HCT116 (cell line): ENCODE measurements around the gene ASIC1. TPM values are rescaled to one million over a fixed set of nuclear protein-coding genes. Genes with fewer than 3 reads are reported as not detected.

Experiments
- ATAC-seq: fragments of 200-7000 bp; cut with Tn5 transposase; 2 replicates; pipeline ENCODE4 v1.9.1; 2020; ENCODE audit warnings: mild to moderate bottlenecking, moderate library complexity
- BruUV-seq: library from RNA; stranded (reverse); fragments of 400-500 nt; replicated peaks from 2 replicates; lab custom pipeline; 2021; lab: Mats Ljungman, UMichigan
- CTCF ChIA-PET: fragments of 300-600 bp; sonication (Branson Sonifier 250); formaldehyde crosslinking; loops from one replicate; lab custom pipeline; 2021; ENCODE audit warnings: antibody characterized with exemption; lab: Charles Lee
- POLR2A ChIA-PET: fragments of 300-600, 350-600 bp; sonication (Branson Sonifier 250); formaldehyde crosslinking; loops from one replicate; lab custom pipeline; 2021; ENCODE audit warnings: antibody characterized with exemption; lab: Charles Lee
- RAD21 ChIA-PET, 2 experiments: fragments of 300-600 bp; sonication (Branson Sonifier 250); formaldehyde crosslinking; loops; one replicate each; lab custom pipeline; 2023; ENCODE audit warnings: low total read pairs in 2 of 2; ENCODE audit not compliant: uncharacterized antibody in 2 of 2, unreplicated experiment in 2 of 2, low non-redundant PET in 1 of 2; lab: Charles Lee
- DNase-seq: peaks from one replicate; pipeline ENCODE4 v3.0.0-alpha.2; 2010; ENCODE audit warnings: low read depth, low spot score
- H2AFZ ChIP-seq: fragments of 200-600 bp; shearing (Covaris generic), sonication (generic); 2 replicates; pipeline ENCODE4 v1.6.1; 2017; ENCODE audit warnings: low read depth, mixed run types, mixed read lengths, antibody characterized with exemption, low read length; ENCODE audit not compliant: poor library complexity, severe bottlenecking
- H3K27ac ChIP-seq: 2 replicates; pipeline ENCODE4 v1.5.1; 2012; ENCODE audit warnings: low read depth, low read length
- H3K27me3 ChIP-seq: fragments of 200-600 bp; sonication (generic); 2 replicates; pipeline ENCODE4 v1.6.1; 2016; ENCODE audit warnings: mixed run types, low read length, mixed read lengths; ENCODE audit not compliant: insufficient read depth
- H3K36me3 ChIP-seq, 2 experiments: fragments of 200-500 bp in 1 of 2; fragments of 200-600 bp in 1 of 2; sonication (Bioruptor generic) in 1 of 2; sonication (generic) in 1 of 2; 2 replicates each; pipeline versions ENCODE4 v1.5.1 to v1.6.1; 2014 to 2016; ENCODE audit warnings: low read length in 2 of 2, inconsistent platforms in 1 of 2, mixed read lengths in 1 of 2, mixed run types in 1 of 2; ENCODE audit not compliant: insufficient read depth in 2 of 2, control insufficient read depth in 1 of 2
- H3K4me1 ChIP-seq, 2 experiments: fragments of 200-600 bp in 1 of 2; sonication (generic) in 1 of 2; 2 replicates each; pipeline versions ENCODE4 v1.5.1 to v1.6.1; 2012 to 2017; ENCODE audit warnings: low read length in 2 of 2, inconsistent platforms in 1 of 2, mild to moderate bottlenecking in 1 of 2, mixed read lengths in 1 of 2, mixed run types in 1 of 2, moderate library complexity in 1 of 2; ENCODE audit not compliant: insufficient read depth in 2 of 2, control insufficient read depth in 1 of 2
- H3K4me2 ChIP-seq: fragments of 200-600 bp; sonication (generic); 2 replicates; pipeline ENCODE4 v1.6.1; 2017; ENCODE audit warnings: mixed run types, low read length, mixed read lengths
- H3K4me3 ChIP-seq, 2 experiments: fragments of 200-600 bp in 1 of 2; sonication (generic) in 1 of 2; replicated peaks in 1 of 2; 2 replicates each; pipeline ENCODE4 v1.5.1; 2011 to 2016; ENCODE audit warnings: low read length in 2 of 2, control low read depth in 1 of 2, low read depth in 1 of 2, mild to moderate bottlenecking in 1 of 2, mixed read lengths in 1 of 2, mixed run types in 1 of 2
- H3K79me2 ChIP-seq: fragments of 200-600 bp; sonication (generic); 2 replicates; pipeline ENCODE4 v1.6.1; 2017; ENCODE audit warnings: mild to moderate bottlenecking, mixed run types, low read length, moderate library complexity, mixed read lengths; ENCODE audit not compliant: insufficient read depth
- H3K9ac ChIP-seq: fragments of 200-600 bp; sonication (generic); 2 replicates; pipeline ENCODE4 v1.6.1; 2016; ENCODE audit warnings: low read length, mixed read lengths
- H3K9me2 ChIP-seq: fragments of 200-600 bp; sonication (generic), shearing (Covaris generic); 2 replicates; pipeline ENCODE4 v1.6.1; 2017; ENCODE audit warnings: mixed run types, mild to moderate bottlenecking, moderate library complexity; ENCODE audit not compliant: insufficient read depth
- H3K9me3 ChIP-seq, 2 experiments: fragments of 200-500 bp in 1 of 2; fragments of 200-600 bp in 1 of 2; sonication (Bioruptor generic) in 1 of 2; sonication (generic) in 1 of 2; 2 replicates each; pipeline ENCODE4 v1.6.1; 2014 to 2017; ENCODE audit warnings: low read length in 2 of 2, mixed read lengths in 2 of 2, inconsistent platforms in 1 of 2, low read depth in 1 of 2, mild to moderate bottlenecking in 1 of 2, mixed run types in 1 of 2, moderate library complexity in 1 of 2; ENCODE audit not compliant: control insufficient read depth in 1 of 2, insufficient read depth in 1 of 2
- H4K20me1 ChIP-seq: fragments of 200-600 bp; sonication (generic), shearing (Covaris generic); 2 replicates; pipeline ENCODE4 v1.6.1; 2017; ENCODE audit warnings: mixed run types, mild to moderate bottlenecking, moderate library complexity; ENCODE audit not compliant: insufficient read depth
- CBX3 ChIP-seq: IDR thresholded peaks from 2 replicates; pipeline ENCODE4 v1.6.1; 2012; ENCODE audit warnings: low read depth
- EZH2 ChIP-seq: fragments of 200-600 bp; sonication (generic); IDR thresholded peaks from 2 replicates; pipeline ENCODE4 v1.6.1; 2017; ENCODE audit warnings: antibody characterized with exemption, mixed run types
- EZH2phosphoT487 ChIP-seq: fragments of 200-600 bp; IDR thresholded peaks from 2 replicates; pipeline ENCODE4 v1.6.1; 2018; ENCODE audit warnings: antibody characterized with exemption, borderline replicate concordance
- FOSL1 ChIP-seq: IDR thresholded peaks from 2 replicates; pipeline ENCODE4 v1.6.1; 2012; ENCODE audit warnings: low read depth
- POLR2A ChIP-seq: IDR thresholded peaks from 2 replicates; pipeline ENCODE4 v1.7.0; 2011; ENCODE audit warnings: borderline replicate concordance; ENCODE audit not compliant: insufficient read depth, insufficient read length; ENCODE audit errors: extremely low read depth
- RAD21 ChIP-seq: IDR thresholded peaks from 2 replicates; pipeline ENCODE4 v1.6.1; 2012; ENCODE audit warnings: low read depth, mild to moderate bottlenecking
- SIN3A ChIP-seq: IDR thresholded peaks from 2 replicates; pipeline ENCODE4 v1.6.1; 2012; ENCODE audit warnings: low read depth
- SP1 ChIP-seq: IDR thresholded peaks from 2 replicates; pipeline ENCODE4 v1.6.1; 2012; ENCODE audit warnings: low read depth
- TCF7L2 ChIP-seq: IDR thresholded peaks from 2 replicates; pipeline ENCODE4 v1.7.0; 2011; ENCODE audit warnings: borderline replicate concordance, inconsistent platforms; ENCODE audit not compliant: insufficient read depth, insufficient read length; ENCODE audit errors: extremely low read depth
- YY1 ChIP-seq: IDR thresholded peaks from 2 replicates; pipeline ENCODE4 v1.6.1; 2011; ENCODE audit warnings: low read length, low read depth, moderate library complexity, mild to moderate bottlenecking; ENCODE audit not compliant: insufficient replicate concordance; ENCODE audit errors: extremely low read depth
- ZFX ChIP-seq: fragments of 450-650 bp; IDR thresholded peaks from 2 replicates; pipeline ENCODE4 v1.6.1; 2017
- ZNF274 ChIP-seq: fragments of 200-500 bp; sonication (Bioruptor generic); IDR thresholded peaks from 2 replicates; pipeline ENCODE4 v1.6.1; 2014; ENCODE audit warnings: mild to moderate bottlenecking, low read depth, low read length, inconsistent platforms
- intact Hi-C: fragments of 100-400 bp; cut with micrococcal nuclease; formaldehyde crosslinking; loops from 2 replicates; pipeline ENCODE4 v1.10.0; 2022
- total RNA-seq: library from RNA; stranded (reverse); gene quantifications from one replicate; pipeline ENCODE4 v1.2.1, GENCODE V29; 2021; ENCODE audit not compliant: unreplicated experiment
- TF ChIP-seq, protein P1 (sequence below), 3 experiments: fragments of 200-600 bp in 1 of 3; sonication (generic) in 1 of 3; IDR thresholded peaks in 2 of 3; conservative IDR thresholded peaks in 1 of 3; 2 replicates each; pipeline ENCODE4 v1.5.1; 2012 to 2017; ENCODE audit warnings: low read depth in 2 of 3, low read length in 2 of 3, antibody characterized with exemption in 1 of 3, borderline replicate concordance in 1 of 3, control low read depth in 1 of 3, mild to moderate bottlenecking in 1 of 3, mixed read lengths in 1 of 3, mixed run types in 1 of 3, moderate library complexity in 1 of 3; ENCODE audit not compliant: insufficient read depth in 1 of 3
- TF ChIP-seq, protein P2 (sequence below): IDR thresholded peaks from 2 replicates; pipeline ENCODE4 v1.6.1; 2012; ENCODE audit warnings: low read depth

Gene ASIC1
- total RNA-seq, 1 experiment from 2014 or later = 28.9 TPM

DNA sequence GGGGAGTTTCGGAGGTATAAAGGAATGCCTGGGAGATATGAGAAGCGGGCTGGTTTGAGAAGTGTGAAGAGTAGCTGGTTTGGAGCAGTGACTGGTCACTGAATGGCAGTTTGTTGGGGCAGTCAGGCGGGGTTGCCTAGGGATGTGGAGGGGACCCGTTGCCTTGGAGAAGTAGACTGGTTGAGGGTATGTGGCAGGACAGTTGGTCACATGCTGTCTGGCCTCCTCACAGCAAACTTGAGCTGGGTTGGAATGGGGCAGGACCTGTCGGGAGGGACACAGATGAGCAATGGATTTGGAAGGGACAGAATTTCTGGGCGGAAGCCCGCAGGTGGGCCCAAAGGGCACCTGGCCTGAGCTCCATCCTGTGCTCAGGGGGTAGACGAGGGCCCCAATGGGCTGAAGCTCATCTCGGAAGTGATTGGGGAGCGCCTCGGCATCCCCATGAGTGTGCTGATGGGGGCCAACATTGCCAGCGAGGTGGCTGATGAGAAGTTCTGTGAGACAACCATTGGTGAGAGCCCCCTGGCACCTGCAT is 48.6 kb downstream of the ASIC1 start:
- intact Hi-C loops = no loop called here
- TF ChIP-seq ZFX (no peak), SP1 (no peak), EZH2phosphoT487 (no peak), TCF7L2 (no peak), CBX3 (no peak), SIN3A (no peak), YY1 (no peak), EZH2 (no peak), POLR2A (no peak), ZNF274 (no peak), RAD21 (no peak), FOSL1 (no peak)
- TF ChIP-seq, protein P1, sequence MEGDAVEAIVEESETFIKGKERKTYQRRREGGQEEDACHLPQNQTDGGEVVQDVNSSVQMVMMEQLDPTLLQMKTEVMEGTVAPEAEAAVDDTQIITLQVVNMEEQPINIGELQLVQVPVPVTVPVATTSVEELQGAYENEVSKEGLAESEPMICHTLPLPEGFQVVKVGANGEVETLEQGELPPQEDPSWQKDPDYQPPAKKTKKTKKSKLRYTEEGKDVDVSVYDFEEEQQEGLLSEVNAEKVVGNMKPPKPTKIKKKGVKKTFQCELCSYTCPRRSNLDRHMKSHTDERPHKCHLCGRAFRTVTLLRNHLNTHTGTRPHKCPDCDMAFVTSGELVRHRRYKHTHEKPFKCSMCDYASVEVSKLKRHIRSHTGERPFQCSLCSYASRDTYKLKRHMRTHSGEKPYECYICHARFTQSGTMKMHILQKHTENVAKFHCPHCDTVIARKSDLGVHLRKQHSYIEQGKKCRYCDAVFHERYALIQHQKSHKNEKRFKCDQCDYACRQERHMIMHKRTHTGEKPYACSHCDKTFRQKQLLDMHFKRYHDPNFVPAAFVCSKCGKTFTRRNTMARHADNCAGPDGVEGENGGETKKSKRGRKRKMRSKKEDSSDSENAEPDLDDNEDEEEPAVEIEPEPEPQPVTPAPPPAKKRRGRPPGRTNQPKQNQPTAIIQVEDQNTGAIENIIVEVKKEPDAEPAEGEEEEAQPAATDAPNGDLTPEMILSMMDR (IDR thresholded peaks at IDR 0.05 in 2 of 3, conservative IDR thresholded peaks at IDR 0.05 in 1 of 3; ENCODE audit: borderline replicate concordance in 1 of 3, insufficient read depth in 1 of 3, low read depth in 2 of 3, low read length in 2 of 3) = no peak
- TF ChIP-seq, protein P2, sequence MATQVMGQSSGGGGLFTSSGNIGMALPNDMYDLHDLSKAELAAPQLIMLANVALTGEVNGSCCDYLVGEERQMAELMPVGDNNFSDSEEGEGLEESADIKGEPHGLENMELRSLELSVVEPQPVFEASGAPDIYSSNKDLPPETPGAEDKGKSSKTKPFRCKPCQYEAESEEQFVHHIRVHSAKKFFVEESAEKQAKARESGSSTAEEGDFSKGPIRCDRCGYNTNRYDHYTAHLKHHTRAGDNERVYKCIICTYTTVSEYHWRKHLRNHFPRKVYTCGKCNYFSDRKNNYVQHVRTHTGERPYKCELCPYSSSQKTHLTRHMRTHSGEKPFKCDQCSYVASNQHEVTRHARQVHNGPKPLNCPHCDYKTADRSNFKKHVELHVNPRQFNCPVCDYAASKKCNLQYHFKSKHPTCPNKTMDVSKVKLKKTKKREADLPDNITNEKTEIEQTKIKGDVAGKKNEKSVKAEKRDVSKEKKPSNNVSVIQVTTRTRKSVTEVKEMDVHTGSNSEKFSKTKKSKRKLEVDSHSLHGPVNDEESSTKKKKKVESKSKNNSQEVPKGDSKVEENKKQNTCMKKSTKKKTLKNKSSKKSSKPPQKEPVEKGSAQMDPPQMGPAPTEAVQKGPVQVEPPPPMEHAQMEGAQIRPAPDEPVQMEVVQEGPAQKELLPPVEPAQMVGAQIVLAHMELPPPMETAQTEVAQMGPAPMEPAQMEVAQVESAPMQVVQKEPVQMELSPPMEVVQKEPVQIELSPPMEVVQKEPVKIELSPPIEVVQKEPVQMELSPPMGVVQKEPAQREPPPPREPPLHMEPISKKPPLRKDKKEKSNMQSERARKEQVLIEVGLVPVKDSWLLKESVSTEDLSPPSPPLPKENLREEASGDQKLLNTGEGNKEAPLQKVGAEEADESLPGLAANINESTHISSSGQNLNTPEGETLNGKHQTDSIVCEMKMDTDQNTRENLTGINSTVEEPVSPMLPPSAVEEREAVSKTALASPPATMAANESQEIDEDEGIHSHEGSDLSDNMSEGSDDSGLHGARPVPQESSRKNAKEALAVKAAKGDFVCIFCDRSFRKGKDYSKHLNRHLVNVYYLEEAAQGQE = no peak
- H3K4me1 ChIP-seq = peaks cover 22 to 26% of the 10 kb centered on the region in 2 experiments

More for the DNA sequence above, 48.6 kb downstream of the ASIC1 start:
- H3K4me2 ChIP-seq = no peak overlapping the region
- RAD21 ChIA-PET = no interaction called here
- ATAC-seq = no peak
- no peak for DNase-seq
- H3K79me2 ChIP-seq = no peaks in the 10 kb centered on the region
- CTCF ChIA-PET = no interaction called here
- POLR2A ChIA-PET = no interaction called here
- H3K27ac ChIP-seq = no peak overlapping the region
- no peaks in the 10 kb centered on the region for H4K20me1 ChIP-seq
- no peak overlapping the region for H3K4me3 ChIP-seq
- H3K9ac ChIP-seq = no peak overlapping the region
- H3K9me3 ChIP-seq = no peaks in the 10 kb centered on the region
- no peak overlapping the region for H2AFZ ChIP-seq
- no TSS peak for BruUV-seq
- H3K9me2 ChIP-seq = no peaks in the 10 kb centered on the region
- no peaks in the 10 kb centered on the region for H3K27me3 ChIP-seq
- H3K36me3 ChIP-seq = no peaks in the 10 kb centered on the region
